ENCODE data around the gene UVRAG.

DNA sequence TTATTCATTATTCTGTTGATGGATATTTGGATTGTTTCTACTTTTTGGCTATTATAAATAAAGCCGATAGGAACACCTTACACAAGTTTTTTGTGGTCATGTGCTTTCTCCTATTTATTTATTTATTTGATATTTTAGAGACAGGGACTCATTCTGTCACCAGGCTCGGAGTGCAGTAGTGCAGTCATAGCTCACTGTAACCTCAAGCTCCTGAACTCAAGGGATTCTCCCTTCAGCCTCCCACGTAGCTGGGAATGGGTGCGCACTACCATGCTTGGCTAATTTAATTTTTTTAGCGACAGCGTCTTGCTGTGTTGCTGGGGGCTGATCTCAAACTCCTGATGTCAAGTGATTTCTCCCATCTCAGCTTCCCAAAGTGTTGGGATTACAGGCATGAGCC is 135.1 kb downstream of the UVRAG start:
- TF ChIP-seq, protein P1, sequence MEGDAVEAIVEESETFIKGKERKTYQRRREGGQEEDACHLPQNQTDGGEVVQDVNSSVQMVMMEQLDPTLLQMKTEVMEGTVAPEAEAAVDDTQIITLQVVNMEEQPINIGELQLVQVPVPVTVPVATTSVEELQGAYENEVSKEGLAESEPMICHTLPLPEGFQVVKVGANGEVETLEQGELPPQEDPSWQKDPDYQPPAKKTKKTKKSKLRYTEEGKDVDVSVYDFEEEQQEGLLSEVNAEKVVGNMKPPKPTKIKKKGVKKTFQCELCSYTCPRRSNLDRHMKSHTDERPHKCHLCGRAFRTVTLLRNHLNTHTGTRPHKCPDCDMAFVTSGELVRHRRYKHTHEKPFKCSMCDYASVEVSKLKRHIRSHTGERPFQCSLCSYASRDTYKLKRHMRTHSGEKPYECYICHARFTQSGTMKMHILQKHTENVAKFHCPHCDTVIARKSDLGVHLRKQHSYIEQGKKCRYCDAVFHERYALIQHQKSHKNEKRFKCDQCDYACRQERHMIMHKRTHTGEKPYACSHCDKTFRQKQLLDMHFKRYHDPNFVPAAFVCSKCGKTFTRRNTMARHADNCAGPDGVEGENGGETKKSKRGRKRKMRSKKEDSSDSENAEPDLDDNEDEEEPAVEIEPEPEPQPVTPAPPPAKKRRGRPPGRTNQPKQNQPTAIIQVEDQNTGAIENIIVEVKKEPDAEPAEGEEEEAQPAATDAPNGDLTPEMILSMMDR (IDR thresholded peaks at IDR 0.05): no peak
- TF ChIP-seq POLR2A (IDR thresholded peaks at IDR 0.05) (no peak), EP300 (IDR thresholded peaks at IDR 0.05) (no peak)

All from ovary (tissue), 3 donors.